Stimulated activated CD4-positive, alpha-beta T cell treated with anti-CD3 and anti-CD28 coated beads, Interleukin-1b, Interleukin-23, amount 100 ng/mL, for 4 hours (primary cell): Measurements from ENCODE around the gene MND1.
"Not testable (repeated sequence)": the region's sequence is repeated elsewhere in the genome, so short reads cannot be mapped to it uniquely, and the experiment has no call there.

Source experiments
- DNase-seq, 2 donors: peaks; one replicate each; pipeline ENCODE4 v3.0.0-alpha.2; 2020; ENCODE audit warnings: low read depth in 2 of 2

The MND1 gene

DNA sequence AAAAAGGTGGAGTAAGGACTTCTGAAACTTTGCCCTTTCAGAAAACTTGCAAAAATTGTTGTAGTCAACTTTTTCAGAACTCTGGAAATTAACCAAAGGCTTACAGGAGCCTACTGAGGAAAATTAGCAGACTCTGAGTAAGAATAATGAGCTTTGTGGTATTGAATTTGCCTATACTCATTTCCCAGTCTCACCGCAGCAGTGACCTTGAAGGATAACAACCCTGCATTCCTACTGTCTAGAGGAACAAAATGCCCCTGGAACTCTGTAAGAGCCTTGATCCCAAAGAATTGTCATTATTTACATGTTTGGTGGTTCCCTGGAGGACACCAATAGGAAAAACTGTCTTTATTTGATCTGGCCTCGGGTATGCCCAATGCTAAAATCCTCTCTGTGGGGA lies 57.9 kb downstream of the MND1 start:
- DNase-seq: no peak

DNA sequence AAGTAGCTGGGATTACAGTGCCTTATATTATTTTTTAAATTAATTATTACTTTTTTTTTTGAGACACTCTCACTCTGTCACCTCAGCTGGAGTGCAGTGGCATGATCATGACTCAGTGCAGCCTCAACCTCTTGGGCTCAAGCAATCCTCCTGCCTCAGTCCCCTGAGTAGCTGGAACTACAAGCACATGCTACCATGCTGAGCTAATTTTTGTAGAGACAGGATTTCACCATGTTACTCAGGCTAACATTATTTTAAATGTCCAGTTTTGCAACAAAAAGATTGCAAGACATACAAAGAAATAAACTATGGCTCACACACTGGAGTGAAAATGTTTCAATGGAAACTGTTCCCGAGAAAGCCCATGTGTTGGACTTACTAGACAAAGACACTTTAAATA lies 59.2 kb downstream of the MND1 start:
- no peak for DNase-seq

DNA sequence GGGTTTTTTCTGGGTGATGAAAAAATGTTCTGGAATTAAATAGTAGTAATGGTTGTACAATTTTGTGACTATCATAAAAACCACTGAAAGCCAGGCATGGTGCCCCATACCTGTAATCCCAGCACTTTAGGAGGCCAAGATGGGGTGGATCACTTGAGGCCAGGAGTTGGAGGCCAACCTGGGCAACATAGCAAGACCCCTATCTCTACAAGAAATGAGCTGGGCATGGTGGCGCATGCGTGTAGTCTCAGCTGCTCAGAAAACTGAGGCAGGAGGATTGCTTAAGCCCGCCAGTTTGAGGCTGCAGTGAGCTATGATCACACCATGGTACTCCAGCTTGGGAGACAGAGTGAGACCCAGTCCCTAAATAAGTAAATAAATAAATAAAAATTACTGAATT lies 63.4 kb downstream of the MND1 start:
- no peak for DNase-seq

DNA sequence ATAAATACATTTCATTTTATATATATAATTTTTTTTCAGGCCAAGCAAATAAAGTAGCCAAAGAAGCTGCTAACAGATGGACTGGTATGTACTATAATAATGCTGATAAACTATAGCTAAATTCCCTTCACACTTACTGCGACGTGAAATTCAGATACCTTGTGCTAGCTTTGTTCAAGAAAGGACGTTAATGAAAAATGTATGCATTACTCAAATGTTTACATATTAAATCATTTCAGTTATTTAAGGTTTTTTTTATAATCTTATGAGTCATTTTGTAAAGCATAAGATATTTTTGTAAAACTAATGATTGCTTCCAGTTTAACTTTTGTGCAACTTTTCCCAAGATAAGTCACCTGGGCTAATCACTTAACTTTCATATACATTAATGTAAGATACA lies 64.4 kb downstream of the MND1 start:
- DNase-seq: no peak

DNA sequence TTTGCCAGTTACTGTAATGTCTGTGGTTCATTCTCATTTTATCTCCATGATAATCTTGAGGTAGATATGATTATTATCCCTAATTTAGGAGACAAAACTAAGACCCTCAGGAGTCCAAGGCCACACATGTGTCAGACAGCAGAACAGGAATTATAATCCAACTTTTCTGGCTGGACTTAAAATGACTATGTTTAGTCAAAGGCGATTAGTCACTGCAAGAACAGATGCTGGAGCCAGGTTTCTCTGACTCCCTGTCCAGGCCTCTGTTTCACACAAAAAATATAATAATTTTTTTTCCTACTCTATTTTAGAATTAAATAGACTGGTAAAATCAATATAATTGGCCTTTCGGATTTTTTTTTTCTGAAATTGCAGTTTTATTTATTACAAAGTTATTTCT lies 64.9 kb downstream of the MND1 start:
- no peak for DNase-seq

DNA sequence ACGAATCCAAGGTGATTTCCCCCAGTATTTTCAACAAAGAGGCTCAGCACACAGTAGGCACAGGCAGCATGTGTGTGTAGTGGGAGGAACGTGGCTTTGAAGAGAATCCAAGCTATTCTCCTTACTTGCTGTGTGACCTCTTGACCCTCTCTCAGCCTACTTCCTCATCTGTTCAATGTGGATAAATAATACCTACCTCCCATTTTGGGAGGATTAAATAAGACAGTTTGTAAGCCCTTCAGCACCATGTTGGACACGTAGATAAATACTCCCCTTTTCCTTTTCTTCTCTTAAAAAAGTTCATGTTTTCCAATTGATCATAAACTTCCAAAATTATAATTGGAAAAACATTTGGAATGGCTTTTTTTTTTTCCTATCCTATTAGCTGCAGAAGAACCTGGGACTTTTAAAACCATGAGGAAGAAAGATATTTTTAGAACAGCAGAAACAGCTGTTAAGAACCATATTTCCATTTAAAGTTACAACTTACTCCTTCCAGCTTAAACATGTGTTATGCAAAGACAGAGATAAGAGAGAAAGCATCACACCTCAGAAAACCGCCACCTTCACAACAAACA lies 65.5 kb downstream of the MND1 start:
- no peak for DNase-seq

DNA sequence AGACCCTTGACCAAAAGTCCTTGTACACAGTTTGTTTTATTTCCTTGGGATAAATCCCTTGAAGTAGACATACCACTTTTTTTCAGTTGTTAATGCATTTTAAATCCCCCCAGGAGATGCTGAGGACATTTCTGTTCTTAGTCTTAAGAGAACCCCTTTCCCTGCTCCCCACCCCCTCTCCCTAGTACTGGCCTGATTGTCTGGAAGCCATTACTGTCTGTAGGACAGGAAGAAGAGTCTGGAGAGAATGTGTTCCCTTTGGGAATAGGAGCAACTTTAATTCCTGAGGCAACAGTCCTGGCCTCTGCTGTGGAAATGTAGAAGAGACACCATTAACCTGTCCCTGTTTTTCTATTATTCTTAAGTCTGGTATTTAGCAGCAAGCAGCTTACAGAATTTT lies 69.4 kb downstream of the MND1 start:
- no peak for DNase-seq

DNA sequence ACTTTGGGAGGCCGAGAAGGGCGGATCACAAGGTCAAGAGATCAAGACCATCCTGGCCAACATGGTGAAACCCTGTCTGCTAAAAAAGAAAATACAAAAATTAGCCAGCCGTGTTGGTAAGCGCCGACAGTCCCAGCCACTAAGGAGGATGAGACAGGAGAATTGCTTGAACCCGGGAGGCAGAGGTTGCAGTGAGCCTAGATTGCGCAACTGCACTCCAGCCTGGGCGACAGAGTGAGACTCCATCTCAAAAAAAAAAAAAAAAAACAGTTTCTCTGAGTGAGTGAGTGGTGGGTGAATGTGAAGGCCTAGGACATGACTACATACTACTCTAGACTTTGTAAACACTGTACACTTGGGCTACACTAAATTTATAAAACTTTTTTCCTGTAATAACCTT lies 72.0 kb downstream of the MND1 start:
- not testable (repeated sequence) for DNase-seq

DNA sequence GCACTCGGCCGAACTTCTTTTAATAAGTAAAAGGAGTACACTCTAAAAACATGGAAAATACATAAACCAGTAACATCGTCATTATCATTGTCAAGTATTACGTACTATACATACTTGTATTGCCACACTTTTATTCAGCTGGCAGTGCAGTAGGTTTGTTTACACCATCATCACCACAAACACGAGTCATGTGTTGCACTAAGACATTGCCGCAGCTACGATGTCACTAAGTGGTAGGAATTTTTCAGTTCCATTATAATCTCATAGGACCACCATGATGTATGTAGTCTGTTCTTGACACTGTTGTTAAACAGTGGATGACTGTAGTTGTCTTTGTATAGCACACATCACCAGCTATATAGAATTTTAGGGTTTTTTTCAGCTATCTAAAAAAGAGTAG lies 73.6 kb downstream of the MND1 start:
- DNase-seq: no peak

DNA sequence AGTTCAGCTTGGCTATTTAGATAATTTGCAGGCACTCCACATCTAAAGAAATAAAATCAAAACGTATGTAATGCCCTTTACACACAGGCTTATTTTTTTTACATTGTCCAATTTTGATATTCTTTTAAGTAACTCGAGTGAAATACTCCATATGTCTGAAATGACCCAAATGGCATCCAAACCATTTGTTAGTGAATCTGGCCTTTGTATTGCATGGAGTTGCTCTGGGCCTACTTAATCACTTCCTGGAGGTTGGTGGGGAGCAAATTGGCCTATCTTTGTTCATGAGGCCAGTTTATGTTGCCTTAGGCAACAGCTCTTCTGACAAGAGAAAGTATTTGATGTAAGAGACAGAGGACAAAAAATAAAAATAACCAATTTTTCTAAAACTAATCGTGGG lies 74.1 kb downstream of the MND1 start:
- DNase-seq: no peak

DNA sequence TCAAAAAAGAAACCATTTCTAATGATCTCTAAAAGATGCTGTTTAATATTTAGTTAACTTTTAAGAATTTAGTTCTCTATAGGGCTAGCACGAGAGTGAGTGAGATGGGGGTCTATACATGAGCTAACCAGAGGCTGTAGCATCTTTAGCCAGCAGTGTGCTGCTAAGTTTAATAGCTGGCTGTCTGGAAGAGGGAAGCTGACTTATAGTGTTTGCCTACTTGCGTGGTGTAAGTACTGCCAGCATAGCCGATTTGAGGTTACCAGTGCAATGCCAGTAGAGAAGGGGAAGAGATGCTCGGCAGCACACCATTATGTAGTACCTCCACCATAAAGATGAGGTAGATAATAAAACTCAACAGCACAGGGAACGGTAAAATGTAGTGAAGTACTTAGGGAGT lies 74.5 kb downstream of the MND1 start:
- no peak for DNase-seq

DNA sequence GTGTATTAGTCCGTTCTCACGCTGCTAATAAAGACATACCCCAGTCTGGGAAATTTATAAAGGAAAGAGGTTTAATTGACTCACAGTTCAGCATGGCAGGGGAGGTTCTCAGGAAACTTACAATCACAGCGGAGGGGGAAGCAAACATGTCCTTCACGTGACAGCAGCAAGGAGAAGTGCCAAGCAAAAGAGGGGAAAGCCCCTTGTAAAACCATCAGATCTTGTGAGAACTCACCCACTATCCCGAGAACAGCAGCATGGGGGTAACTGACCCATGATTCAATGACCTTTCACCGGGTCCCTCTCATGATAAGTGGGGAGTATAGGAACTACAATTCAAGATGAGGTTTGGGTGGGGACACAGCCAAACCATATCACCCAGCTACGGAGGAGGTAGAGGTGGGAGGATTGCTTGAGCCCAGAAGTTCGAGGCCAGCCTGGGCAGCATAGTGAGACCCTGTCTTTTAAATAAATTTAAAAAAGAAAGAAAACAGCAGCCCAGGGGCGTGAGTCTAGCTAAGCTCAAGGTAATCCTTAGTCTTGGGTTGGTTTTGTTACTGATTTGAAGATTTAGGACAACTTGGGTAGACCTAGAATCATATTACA lies 75.3 kb downstream of the MND1 start:
- no peak for DNase-seq

DNA sequence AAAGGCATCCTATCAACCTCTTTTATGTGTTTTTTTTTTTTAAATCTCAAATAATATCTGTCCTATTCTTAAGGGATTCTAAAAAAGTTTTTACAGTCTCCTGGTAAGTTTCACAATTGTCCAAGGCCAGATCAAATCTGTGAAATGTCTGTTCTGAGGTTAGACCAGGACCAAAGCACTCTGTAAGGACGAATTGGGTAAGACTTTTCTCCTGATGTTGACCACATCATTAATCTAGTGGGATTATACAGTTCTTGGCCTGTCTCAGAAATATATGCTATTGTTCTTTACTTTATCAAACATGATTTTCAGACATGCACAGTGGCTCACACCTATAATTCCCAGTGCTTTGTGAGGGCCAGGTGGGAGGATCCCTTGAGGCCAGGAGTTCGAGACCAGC lies 75.9 kb downstream of the MND1 start:
- DNase-seq: no peak

DNA sequence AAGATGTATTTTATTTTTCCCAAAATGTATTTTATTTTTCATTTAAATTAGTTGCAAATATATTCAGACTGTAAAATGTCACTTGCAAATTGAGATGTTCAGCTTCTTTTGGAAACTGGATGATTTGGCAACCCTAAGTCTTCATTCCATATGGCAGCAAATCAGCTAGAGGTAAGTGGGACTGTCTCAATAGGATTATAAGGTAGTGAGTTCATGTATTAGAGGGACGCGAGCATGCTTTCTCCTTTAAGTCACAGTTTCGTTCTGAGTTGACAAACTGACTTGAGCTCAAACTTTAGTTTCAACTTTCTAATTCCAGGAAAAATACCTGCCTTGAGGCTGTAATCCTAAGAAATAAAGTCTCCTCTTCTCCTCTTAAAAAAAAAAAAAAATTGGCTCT lies 77.5 kb downstream of the MND1 start:
- no peak for DNase-seq

DNA sequence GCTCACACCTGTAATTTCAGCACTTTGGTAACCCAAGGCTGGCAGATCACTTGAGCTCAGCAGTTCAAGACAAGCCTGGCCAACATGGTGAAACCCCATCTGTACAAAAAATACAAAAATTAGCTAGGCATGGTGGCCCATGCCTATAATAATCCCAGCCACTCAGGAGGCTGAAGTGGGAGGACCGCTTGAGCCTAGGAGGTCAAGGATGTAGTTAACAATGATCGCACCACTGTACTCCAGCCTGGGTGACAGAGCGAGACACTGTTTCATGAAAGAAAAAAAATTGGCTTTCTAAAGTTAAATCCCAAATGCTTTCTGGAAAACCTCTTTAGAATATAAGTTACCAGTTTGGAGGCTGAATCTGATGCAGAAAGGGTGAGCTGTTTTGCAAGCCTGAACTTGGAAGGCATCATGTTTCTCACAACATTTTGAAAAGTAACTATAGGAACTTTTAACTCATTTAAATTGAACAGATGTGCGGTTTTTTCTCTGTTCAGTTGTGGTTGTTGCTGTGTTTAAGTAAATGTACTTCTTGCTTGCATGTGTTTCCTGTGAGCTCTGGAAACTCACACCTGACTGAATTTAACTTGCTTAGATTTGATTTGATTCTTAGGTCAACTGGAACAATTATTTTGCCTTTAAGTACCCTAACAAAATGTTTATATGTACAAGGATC lies 81.9 kb downstream of the MND1 start:
- DNase-seq: no peak

DNA sequence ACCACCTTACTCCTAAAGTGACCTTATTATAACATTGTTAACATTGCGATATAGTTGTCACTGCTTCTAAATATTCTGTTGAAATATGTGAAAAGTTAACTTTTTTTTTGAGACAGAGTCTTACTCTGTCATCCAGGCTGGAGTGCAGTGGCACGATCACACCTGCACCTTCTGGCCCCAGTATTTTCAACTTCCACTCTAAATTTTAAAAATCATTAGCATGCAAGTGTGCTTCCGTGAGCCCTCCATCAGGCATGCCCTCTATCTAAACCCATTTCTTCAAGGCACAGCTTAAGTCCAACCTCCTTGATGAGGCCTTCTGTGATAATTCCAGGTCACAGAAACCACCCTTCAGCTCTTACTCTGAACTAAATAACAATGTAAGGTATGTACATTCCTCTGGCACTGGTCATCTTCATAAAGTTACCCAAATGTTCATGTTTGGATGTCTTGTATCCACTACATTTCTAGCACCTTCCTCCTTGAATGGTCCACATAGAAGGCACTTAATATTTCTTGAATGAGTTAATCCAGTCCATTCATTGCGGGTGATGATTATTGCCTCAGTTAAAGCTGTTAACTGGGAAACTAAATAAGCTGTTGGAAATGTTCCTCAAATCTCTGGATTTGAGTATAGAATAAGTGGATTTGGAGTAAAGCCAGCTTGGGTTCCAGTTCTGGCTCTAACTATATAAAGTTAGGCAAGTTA lies 83.0 kb downstream of the MND1 start:
- no peak for DNase-seq

DNA sequence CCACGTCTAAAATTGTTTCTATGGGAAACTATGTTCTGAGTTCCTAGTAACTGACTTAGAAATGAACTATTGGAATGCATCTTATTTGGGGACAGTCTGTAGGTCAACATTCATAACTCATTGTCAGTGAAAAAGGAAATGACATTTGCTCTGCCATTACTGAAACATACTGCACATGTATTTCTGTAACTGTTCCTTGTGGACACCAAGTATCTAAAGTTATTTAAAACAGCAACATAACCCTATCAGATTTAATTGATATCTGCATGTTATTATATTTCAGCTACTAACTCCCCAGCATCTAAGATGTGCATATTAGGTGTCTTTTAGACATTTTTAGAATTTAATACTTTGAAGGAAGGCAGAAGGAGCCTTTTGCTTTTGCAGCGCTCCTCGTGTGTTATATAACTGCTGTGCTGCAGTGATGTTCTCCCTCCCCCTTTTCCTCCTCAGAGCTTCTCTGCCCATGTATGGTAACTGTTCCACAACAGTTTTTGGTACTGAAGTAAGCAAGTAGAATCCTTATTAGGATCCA lies 84.5 kb downstream of the MND1 start:
- no peak for DNase-seq

DNA sequence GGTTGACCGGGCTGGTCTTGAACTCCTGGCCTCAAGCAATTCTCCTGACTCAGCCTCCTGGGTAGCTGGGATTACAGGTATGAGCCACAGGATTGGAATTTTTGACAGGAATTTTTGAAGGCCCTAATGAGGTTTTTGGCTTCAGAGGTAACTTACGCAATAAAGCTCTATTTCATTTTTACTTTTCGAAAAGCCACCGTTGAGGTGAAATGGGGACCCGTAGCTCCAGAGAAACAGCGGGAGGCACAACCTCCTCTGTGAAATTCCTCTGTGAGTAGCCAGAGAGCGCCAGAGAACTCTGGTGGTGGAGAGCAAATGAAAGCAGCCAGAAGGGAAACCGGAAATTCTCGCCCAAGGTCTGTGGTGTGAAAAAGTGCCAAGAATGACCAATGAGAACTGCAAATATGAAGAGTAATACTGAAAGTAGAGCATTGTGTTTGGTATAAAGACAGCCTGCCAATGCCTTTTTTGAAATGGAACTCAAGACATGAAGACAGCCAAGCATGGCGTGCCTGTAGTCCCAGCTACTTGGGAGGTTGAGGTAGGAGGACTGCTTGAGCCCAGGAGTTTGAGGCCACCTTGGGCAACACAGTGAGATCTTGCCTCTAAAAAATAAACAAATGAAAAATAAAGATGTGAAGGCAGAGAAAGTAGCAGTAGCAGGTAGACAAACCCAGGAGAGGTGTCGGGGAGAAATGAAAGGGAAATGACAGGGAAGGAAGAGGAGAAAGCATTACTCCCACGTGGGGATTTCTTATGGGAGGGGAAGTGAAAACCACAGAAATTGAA lies 88.7 kb downstream of the MND1 start:
- DNase-seq: peak; percentile 27 to 48

DNA sequence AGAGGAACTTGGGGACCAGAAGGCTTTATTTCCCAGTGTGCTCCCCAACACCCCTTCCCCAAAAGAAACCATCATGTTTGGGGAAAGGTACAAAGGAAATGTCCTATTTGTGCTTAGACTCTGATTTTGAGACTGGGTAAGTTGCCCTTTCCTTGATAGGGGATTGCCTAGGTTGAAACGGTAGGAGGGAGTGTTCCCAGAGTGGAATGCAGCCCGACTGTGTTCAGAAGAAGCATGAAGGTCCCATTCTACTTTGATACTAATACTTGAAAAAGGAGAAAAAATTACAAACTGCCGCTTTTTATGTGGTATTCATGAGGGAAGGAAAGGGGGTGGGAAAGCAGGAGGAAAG lies 89.2 kb downstream of the MND1 start:
- DNase-seq: no peak

DNA sequence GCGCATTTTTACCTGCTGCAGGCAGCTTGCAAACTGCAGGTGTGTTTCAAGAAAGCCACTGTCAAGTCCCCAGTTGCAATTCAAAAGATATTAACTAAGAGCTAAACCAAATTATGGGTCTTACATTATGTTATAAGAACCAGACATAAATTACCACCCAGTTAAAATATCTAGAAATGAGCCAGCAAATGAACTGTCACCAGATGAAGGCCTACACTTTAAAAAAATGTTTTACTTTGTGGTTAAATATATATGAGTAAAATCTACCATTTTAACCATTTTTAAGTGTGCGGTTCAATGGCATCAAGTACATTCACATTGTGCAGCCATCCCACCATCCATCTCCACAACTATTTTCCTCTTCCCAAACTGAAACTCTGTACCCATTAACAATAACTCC lies 89.7 kb downstream of the MND1 start:
- no peak for DNase-seq

DNA sequence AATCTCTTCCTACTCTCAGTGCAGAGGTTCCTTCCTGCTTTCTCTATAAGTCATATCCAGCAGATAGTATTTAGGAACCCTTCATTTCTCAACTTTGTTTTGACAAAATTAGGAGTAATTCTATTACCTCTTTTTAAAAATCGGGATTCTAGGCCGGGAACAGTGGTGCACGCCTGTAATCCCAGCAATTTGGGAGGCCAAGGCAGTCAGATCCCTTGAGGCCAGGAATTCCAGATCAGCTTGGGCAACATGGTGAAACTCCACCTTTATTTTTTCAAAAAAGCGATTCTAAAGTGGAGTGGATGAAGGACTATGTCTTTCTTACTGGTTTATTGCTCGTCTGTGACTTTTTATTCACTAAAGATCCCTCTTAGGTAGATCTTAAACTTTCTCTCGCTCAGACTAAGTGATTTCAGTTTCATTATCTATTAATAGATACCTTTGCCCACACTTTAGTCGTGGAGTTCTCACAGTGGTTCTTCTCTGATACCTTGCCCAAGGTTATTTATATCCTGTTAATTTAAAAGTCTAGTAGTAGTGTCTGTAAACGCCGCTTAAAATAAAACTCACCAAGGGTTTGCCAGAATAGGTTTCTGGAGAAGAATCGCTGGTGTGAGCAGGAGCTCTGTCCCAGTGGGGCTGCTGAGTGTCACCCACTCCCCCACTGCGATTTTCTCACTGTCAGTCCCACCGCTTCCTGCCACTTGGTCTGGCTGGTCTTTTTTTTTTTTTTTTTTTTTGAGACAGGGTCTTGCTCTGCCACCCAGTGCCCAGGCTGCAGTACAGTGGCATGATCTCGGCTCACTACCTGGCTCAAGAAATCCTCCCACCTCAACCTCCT lies 94.6 kb downstream of the MND1 start:
- DNase-seq: no peak
